ENCODE data around the gene CLNK. TPM values are rescaled to one million over a fixed set of nuclear protein-coding genes. Genes with fewer than 3 reads are reported as not detected.

Gene CLNK
- total and polyA plus RNA-seq, 2 donors (not counting 1 experiment from before 2014, with no cell fraction given): 0.57 to 0.75 TPM

DNA sequence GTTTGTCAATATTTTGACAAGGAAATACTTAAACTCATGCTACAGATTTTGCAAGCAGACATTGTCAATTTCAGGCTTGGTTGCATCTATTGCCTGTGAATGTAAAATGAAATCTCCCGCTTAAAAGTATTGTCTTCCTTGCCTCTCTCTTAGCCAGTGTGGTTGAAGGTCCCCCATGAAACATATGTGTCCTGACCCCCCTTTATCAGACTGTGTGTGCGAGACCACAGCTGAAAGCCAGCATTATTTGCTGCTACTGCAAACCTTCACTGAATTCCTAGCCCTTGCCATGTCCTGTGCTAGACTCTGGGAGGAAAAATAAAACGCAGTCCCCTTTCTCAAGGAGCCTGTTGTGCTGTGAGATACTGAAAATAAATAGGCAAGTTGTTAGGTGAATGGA is 16.6 kb upstream of the CLNK start:
- DNase-seq (no peak), ATAC-seq (ENCODE audit: low read depth) (no peak)
- Mint-ChIP-seq H3K9me3 (ENCODE audit: insufficient read depth) (peaks cover 2% of the 10 kb centered on the region), H3K27me3 (no peaks in the 10 kb centered on the region), H3K27ac (no peak overlapping the region), H3K4me1 (no peaks in the 10 kb centered on the region), H3K4me3 (no peak overlapping the region)
- ChIA-PET POLR2A (no interaction called here), CTCF (no interaction called here)
- Histone ChIP-seq H3K4me1 (ENCODE audit: control insufficient read depth in 2 of 2, insufficient read depth in 2 of 2, low read length in 2 of 2) (no peaks in the 10 kb centered on the region), H3K4me2 (replicated peaks; ENCODE audit: low read depth, low read length, poor library complexity, severe bottlenecking) (no peak overlapping the region), H3K27me3 (replicated peaks in 1 of 4; ENCODE audit: control extremely low read depth in 1 of 4, control insufficient read depth in 3 of 4, insufficient read depth in 4 of 4, low read length in 3 of 4) (no peaks in the 10 kb centered on the region), H3K27ac (ENCODE audit: low read length in 2 of 2) (no peak overlapping the region), H3K36me3 (replicated peaks in 1 of 2; ENCODE audit: control extremely low read depth in 1 of 2, control insufficient read depth in 1 of 2, extremely low read depth in 1 of 2, insufficient read depth in 2 of 2, low read length in 1 of 2) (no peaks in the 10 kb centered on the region), H3K4me3 (ENCODE audit: control extremely low read depth in 1 of 5, extremely low read depth in 1 of 5, insufficient read depth in 1 of 5, low read depth in 2 of 5, low read length in 4 of 5) (no peak overlapping the region), H2AFZ (ENCODE audit: insufficient read depth, low read depth, low read length, poor library complexity, severe bottlenecking) (no peak overlapping the region), H3K9ac (ENCODE audit: low read length) (no peak overlapping the region), H3K9me3 (ENCODE audit: control extremely low read depth in 1 of 3, control insufficient read depth in 2 of 3, insufficient read depth in 1 of 3, low read length in 2 of 3) (no peaks in the 10 kb centered on the region), H4K20me1 (ENCODE audit: control insufficient read depth, insufficient read depth, low read length, poor library complexity, severe bottlenecking) (no peaks in the 10 kb centered on the region), H3K79me2 (ENCODE audit: control insufficient read depth, insufficient read depth, low read length) (no peaks in the 10 kb centered on the region)
- no peak for TF ChIP-seq EZH2 (IDR thresholded peaks at IDR 0.05; ENCODE audit: borderline replicate concordance, insufficient read depth, low read depth, low read length, poor library complexity, severe bottlenecking)
- TF ChIP-seq, protein P1, sequence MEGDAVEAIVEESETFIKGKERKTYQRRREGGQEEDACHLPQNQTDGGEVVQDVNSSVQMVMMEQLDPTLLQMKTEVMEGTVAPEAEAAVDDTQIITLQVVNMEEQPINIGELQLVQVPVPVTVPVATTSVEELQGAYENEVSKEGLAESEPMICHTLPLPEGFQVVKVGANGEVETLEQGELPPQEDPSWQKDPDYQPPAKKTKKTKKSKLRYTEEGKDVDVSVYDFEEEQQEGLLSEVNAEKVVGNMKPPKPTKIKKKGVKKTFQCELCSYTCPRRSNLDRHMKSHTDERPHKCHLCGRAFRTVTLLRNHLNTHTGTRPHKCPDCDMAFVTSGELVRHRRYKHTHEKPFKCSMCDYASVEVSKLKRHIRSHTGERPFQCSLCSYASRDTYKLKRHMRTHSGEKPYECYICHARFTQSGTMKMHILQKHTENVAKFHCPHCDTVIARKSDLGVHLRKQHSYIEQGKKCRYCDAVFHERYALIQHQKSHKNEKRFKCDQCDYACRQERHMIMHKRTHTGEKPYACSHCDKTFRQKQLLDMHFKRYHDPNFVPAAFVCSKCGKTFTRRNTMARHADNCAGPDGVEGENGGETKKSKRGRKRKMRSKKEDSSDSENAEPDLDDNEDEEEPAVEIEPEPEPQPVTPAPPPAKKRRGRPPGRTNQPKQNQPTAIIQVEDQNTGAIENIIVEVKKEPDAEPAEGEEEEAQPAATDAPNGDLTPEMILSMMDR (IDR thresholded peaks at IDR 0.05): no peak
- WGBS (ENCODE audit: insufficient coverage): 53% methylated on average over 2 of the region's 3 CpGs
- intact Hi-C loops (cut with micrococcal nuclease): no loop called here

DNA sequence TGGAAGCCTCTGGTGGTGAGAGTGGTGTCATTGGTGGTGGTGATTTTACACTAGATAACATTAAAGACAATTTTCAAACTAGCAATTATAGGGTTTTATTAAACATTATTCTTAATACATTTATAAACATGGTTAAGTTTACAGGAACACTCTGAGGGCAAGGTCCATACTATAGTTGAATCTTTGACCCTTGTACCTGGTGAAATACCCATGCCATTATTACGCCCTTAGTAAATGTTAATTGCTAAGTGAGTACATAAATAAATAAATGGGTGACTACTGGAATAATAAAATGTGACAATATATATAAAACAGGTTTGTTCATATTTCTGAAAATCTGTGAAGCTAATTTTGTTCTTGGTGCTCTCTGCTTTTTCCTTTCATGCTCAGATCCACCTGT is 13.6 kb upstream of the CLNK start:
- Histone ChIP-seq H3K79me2 (ENCODE audit: control insufficient read depth, insufficient read depth, low read length) (no peaks in the 10 kb centered on the region), H3K4me1 (ENCODE audit: control insufficient read depth in 2 of 2, insufficient read depth in 2 of 2, low read length in 2 of 2) (no peaks in the 10 kb centered on the region), H3K9me3 (ENCODE audit: control extremely low read depth in 1 of 3, control insufficient read depth in 2 of 3, insufficient read depth in 1 of 3, low read length in 2 of 3) (no peaks in the 10 kb centered on the region), H3K27ac (ENCODE audit: low read length in 2 of 2) (no peak overlapping the region), H3K4me3 (ENCODE audit: control extremely low read depth in 1 of 5, extremely low read depth in 1 of 5, insufficient read depth in 1 of 5, low read depth in 2 of 5, low read length in 4 of 5) (no peak overlapping the region), H3K4me2 (replicated peaks; ENCODE audit: low read depth, low read length, poor library complexity, severe bottlenecking) (no peak overlapping the region), H3K27me3 (replicated peaks in 1 of 4; ENCODE audit: control extremely low read depth in 1 of 4, control insufficient read depth in 3 of 4, insufficient read depth in 4 of 4, low read length in 3 of 4) (no peaks in the 10 kb centered on the region), H2AFZ (ENCODE audit: insufficient read depth, low read depth, low read length, poor library complexity, severe bottlenecking) (no peak overlapping the region), H3K36me3 (replicated peaks in 1 of 2; ENCODE audit: control extremely low read depth in 1 of 2, control insufficient read depth in 1 of 2, extremely low read depth in 1 of 2, insufficient read depth in 2 of 2, low read length in 1 of 2) (no peaks in the 10 kb centered on the region), H3K9ac (ENCODE audit: low read length) (no peak overlapping the region), H4K20me1 (ENCODE audit: control insufficient read depth, insufficient read depth, low read length, poor library complexity, severe bottlenecking) (no peaks in the 10 kb centered on the region)
- no peak for ATAC-seq (ENCODE audit: low read depth)
- POLR2A ChIA-PET: no interaction called here
- no peak for DNase-seq
- no peaks in the 10 kb centered on the region for H3K27me3 Mint-ChIP-seq
- H3K27ac Mint-ChIP-seq: no peak overlapping the region
- H3K4me3 Mint-ChIP-seq: no peak overlapping the region
- WGBS (ENCODE audit: insufficient coverage): no CpG with 5 or more reads among the region's 1 CpG
- H3K9me3 Mint-ChIP-seq (ENCODE audit: insufficient read depth): peaks cover 2% of the 10 kb centered on the region
- intact Hi-C loops (cut with micrococcal nuclease): no loop called here
- no peaks in the 10 kb centered on the region for H3K4me1 Mint-ChIP-seq
- TF ChIP-seq EZH2 (IDR thresholded peaks at IDR 0.05; ENCODE audit: borderline replicate concordance, insufficient read depth, low read depth, low read length, poor library complexity, severe bottlenecking): no peak
- TF ChIP-seq, protein P1 (IDR thresholded peaks at IDR 0.05): no peak
- CTCF ChIA-PET: no interaction called here

All from B cell (primary cell).